Right atrium auricular region (tissue), 2 donors: Measurements from ENCODE around the gene SMYD4. TPM values are rescaled to one million over a fixed set of nuclear protein-coding genes. Genes with fewer than 3 reads are reported as not detected.
A peak's percentile ranks its signal among the peaks of the same experiment; 100 is the strongest.

Source experiments
- DNase-seq: peaks from one replicate; pipeline ENCODE4 v3.0.0-alpha.2; 2019; ENCODE audit warnings: low spot score
- H3K27ac ChIP-seq, 2 donors: fragments of 200-600 bp; sonication (generic); 1 replicate in 1 of 2; 2 replicates in 1 of 2; pipeline ENCODE4 v1.5.1; 2016 to 2019
- H3K27me3 ChIP-seq, 2 donors: fragments of 200-600 bp; sonication (generic); one replicate each; pipeline versions ENCODE4 v1.5.1 to v1.6.0; 2017 to 2019
- H3K36me3 ChIP-seq: fragments of 200-600 bp; sonication (generic); one replicate; pipeline ENCODE4 v1.5.1; 2016
- H3K4me1 ChIP-seq, 2 donors: fragments of 200-600 bp; sonication (generic); one replicate each; pipeline versions ENCODE4 v1.5.1 to v1.6.0; 2017 to 2019
- H3K4me3 ChIP-seq, 2 donors: fragments of 200-600 bp; sonication (generic); 1 replicate in 1 of 2; 2 replicates in 1 of 2; pipeline ENCODE4 v1.5.1; 2017 to 2019; ENCODE audit warnings: mild to moderate bottlenecking in 1 of 2, moderate library complexity in 1 of 2
- H3K9me3 ChIP-seq, 2 donors: fragments of 200-600 bp; sonication (generic); one replicate each; pipeline ENCODE4 v1.5.1; 2019
- CTCF ChIP-seq, 2 donors: fragments of 200-600 bp; sonication (generic); IDR thresholded peaks; one replicate each; pipeline ENCODE4 v1.5.1; 2019; ENCODE audit warnings: antibody characterized with exemption in 2 of 2
- total RNA-seq, 2 donors: library from RNA; depleted of rRNA; stranded (reverse); fragments of >200 nt; gene quantifications; one replicate each; pipeline ENCODE4 v1.1.0, GENCODE V29; 2016

The SMYD4 gene
- total RNA-seq, 2 donors from 2014 or later: 6.2 to 7.1 TPM

GRCh38 chr17:1843947-1844346 lies 14.2 kb upstream of the SMYD4 start:
- Histone ChIP-seq H3K4me1 (peaks cover 4 to 13% of the 10 kb centered on the region in 2 donors), H3K27ac (no peak overlapping the region), H3K9me3 (no peaks in the 10 kb centered on the region), H3K4me3 (no peak overlapping the region), H3K36me3 (peaks cover 32% of the 10 kb centered on the region), H3K27me3 (no peaks in the 10 kb centered on the region)
- no peak for DNase-seq
- TF ChIP-seq CTCF (IDR thresholded peaks at IDR 0.05): no peak

- H3K4me1 ChIP-seq: no peaks in the 10 kb centered on the region
- H3K4me3 ChIP-seq: no peak overlapping the region
- DNase-seq: no peak
- no peaks in the 10 kb centered on the region for H3K9me3 ChIP-seq
- H3K36me3 ChIP-seq: peaks cover 21% of the 10 kb centered on the region
- no peak for TF ChIP-seq CTCF (IDR thresholded peaks at IDR 0.05)
- H3K27me3 ChIP-seq: no peaks in the 10 kb centered on the region
- no peak overlapping the region for H3K27ac ChIP-seq
Measured at GRCh38 chr17:1839516-1839915, 9.8 kb upstream of the SMYD4 start.

GRCh38 chr17:1834380-1835149 lies 4.9 kb upstream of the SMYD4 start:
- Histone ChIP-seq H3K36me3 (no peaks in the 10 kb centered on the region), H3K4me1 (peaks cover 0 to 14% of the 10 kb centered on the region in 2 donors), H3K27ac (no peak overlapping the region), H3K9me3 (no peaks in the 10 kb centered on the region), H3K4me3 (no peak overlapping the region), H3K27me3 (no peaks in the 10 kb centered on the region)
- DNase-seq: no peak
- TF ChIP-seq CTCF (IDR thresholded peaks at IDR 0.05): no peak

- Histone ChIP-seq H3K27me3 (no peaks in the 10 kb centered on the region), H3K4me3 (peak overlapping the region; percentile 73 to 85), H3K27ac (peak overlapping the region; percentile 85 to 90), H3K4me1 (peaks cover 0 to 22% of the 10 kb centered on the region in 2 donors), H3K36me3 (peaks cover 10% of the 10 kb centered on the region), H3K9me3 (no peaks in the 10 kb centered on the region)
- no peak for DNase-seq
- TF ChIP-seq CTCF (IDR thresholded peaks at IDR 0.05): no peak
Measured at GRCh38 chr17:1830288-1830687, 586 bp upstream of the SMYD4 start.

- peak overlapping the region; percentile 85 to 90 for H3K27ac ChIP-seq
- no peak for TF ChIP-seq CTCF (IDR thresholded peaks at IDR 0.05)
Measured at GRCh38 chr17:1829216-1829591, 498 bp downstream of the SMYD4 start.

More at GRCh38 chr17:1829216-1829591, 498 bp downstream of the SMYD4 start:
- H3K27me3 ChIP-seq: no peaks in the 10 kb centered on the region
- no peaks in the 10 kb centered on the region for H3K9me3 ChIP-seq
- H3K4me1 ChIP-seq: peaks cover 0 to 22% of the 10 kb centered on the region in 2 donors
- peaks cover 10% of the 10 kb centered on the region for H3K36me3 ChIP-seq
- H3K4me3 ChIP-seq: peak overlapping the region; percentile 73 to 85
- DNase-seq: no peak
